GM19452 (cell line): ENCODE results near the gene THRB.

ENCODE experiments used
- ATAC-seq: cut with Tn5 transposase; IDR thresholded peaks from one replicate; pipeline ENCODE4 v1.9.1; 2021; ENCODE audit not compliant: unreplicated experiment

THRB gene

DNA sequence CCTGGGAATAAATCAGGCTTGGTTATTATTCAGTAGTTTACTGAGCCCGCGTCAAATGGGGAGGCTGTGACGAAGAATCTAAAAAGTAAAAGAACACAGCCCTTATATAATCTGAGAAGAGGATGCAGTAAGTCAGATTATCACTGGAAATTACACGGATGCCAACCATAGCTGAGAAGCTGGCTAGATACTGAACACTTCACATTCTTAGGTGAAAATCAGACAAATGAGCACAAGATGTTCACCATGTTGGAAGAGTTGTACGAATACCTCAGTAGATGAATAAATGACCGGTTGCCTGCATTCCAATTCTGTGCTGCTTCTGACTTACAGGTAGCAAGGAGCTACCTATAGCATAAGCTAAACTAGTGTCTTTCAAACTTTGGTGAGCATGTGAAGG, 254.3 kb downstream of the THRB start:
- no peak for ATAC-seq

GRCh38 chr3:24237971-24238706, 256.5 kb downstream of the THRB start:
- ATAC-seq: peak; percentile 61

DNA sequence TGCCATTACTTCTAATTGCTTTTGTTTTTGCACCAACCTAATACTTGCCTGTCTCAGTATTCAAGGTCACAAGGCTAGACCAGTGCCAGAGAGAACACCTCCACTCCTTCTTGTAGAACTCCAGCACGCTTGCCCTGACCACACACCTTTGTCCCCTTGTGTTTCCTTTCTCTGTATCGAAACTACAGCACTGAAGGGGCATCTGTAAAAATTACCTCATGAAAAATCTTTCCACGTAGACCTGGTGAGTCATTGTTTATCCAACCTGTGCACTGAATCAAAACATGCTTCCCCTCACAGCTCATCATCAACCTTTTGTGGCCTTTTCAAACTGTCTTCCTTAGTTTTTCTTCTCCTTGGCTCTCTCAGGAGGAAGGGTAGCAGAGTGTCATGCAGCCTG, 259.5 kb downstream of the THRB start:
- peak; percentile 66 for ATAC-seq

DNA sequence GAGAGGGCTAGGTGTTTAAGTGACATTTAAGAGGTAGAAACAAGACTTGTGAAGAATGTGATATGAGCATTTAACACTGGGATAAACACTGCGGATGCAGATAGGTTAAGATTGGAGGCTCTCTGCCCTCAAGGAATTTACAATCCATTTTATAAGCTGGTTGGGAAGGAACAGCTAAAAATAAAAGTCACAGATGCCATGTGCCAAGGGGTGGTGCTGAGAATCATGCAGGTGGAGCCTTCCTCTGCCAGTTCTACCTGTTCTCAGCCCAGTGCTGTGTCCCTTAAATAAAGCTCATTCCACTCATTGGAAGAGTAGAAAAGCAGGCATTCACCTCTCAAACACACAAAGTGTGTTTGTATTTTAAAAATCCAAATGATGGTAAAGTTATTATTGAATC, 261.9 kb downstream of the THRB start:
- ATAC-seq: no peak

GRCh38 chr3:24229468-24230221, 265.0 kb downstream of the THRB start:
- no peak for ATAC-seq

DNA sequence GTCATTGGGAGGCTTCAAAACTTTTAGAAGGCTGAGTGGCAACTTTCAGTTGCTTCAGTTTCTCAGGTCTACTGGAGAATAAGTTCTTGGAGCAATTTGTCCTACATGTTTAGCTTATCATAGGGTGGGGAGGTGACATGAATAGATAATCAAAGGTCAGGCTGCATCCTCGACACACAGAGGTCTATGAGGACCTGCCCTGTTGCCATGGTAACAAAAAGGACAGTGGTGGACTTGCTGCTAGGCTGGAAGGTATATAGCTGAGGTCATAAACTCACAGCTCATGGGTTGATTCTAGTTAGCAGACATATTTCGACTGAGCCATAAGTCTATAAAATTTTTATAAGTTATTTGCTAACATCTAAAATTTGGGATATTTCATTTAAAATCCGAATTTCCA, 267.0 kb downstream of the THRB start:
- ATAC-seq: no peak

GRCh38 chr3:24226397-24226796, 268.3 kb downstream of the THRB start:
- ATAC-seq: no peak

DNA sequence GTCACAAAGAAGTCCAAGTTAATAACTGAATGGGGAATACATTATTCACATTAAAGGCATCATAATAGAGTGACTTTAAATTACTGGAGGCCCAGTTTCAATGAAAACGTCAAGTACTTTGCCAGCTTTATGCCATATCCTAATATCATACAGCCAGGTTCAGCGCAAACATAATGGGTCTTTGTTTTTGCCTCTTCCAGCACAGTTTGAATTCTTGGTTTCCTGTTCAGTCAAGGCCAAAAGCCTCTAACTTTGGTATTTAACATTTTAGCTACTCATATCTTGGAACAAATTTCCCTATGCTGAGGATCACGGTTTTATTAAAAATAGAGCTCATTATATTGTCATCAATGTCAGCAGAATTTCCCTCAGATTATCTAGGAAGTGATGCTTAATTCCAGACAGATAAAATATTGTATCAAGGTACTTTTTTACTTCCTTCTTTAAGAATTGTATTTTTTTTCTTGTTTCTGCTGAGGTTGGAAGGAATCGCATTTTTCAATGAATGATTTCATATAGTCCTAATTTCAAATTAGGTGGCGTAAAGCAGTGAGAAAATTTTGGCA, 269.2 kb downstream of the THRB start:
- ATAC-seq: no peak

DNA sequence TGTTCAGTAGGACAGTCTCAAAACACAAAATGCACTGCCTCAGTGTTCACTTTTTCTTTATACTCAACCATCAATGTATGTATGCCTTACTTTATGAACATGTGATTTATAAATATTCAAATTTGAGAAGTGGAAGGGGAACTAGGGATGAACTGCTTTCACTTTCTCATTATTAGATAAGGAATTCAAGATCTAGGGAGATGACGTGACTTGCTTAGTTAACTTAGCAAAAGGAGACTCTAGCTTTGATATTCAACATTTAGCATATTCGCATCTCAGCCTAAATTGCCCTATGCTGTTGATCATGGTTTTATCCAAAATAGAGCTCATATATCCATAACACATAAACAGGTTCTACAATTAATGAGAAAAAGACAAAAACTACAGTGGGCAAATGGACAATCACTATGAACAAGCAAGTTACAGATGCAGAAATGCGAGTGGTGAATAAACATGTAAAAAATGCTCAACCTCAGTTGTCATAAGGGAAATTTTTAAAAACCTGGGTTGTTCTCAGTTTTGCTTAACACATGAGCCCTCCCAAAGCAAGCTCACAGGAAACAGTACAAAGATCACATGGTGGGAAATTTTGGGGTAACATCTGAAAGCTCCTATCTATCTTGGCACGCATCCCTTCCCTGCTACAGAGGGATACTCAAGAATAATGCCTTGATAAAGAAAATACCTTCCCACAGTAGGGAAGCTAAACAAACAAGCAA, 269.8 kb downstream of the THRB start:
- ATAC-seq: no peak

DNA sequence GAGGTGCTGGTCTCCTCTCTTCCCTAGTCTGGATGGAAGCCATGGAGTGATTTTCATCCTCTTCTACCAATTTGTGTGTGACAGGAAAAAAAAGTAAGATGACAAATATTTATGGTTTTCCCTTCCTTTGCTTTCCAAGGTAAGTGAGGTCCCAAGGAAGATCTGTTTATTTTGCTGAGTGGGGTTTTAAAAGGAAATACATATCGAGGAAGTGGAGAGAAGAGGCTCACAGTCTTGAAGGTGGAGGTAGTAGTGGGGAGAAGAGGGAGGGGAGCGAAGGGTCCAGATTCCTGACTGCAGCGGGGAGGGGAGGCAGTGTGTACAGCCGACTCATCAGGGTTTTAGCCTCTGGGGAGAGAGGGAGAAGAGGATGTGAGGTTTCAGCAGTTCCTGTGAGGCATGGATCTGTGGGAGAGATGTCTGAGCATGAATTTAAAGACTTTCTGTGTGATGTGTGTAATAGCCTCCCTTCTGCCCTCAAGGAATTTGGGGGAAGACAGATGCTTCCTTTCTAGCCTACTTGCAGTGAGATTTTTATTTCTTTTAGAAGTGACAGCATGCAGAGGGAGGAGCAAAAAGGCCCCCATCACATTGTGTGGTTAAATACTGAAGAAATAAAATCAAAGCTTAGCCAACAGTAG, 272.4 kb downstream of the THRB start:
- no peak for ATAC-seq

DNA sequence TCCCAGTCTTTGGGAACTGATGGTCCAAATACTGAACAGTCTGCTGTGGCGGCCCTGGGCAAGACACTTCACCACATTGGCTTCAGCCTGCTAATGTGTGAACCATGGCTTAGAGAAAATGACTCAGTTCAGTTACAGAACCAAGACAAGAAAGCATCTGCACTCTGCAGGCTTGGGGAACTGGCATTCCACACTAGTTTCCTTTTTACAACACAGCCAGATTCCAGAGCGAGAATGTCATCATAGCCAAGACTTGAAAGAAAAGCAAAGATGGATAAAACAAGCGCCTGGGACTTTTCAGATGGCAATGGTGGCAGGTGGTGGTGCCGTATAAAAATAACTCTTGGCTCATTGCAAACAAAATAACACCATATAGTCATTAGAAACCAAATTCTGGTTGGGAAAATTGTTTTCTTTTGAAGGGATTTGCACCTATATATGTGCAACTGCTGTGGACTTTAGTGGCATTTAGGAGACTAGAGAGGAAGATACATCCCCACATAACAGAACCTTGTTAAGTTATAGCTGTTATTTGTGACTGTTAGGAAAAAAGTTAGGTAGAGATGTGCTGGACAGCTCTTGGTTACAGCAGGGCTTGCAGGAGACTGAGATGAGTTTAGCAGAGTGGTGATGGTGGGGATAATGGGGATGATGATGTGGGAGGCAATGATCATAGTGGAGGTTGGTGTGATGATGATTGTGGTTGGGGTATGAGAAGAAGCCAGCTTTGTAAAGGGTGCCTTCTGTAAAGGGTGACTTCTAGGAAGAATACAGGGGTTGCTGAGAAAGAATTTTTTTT, 273.6 kb downstream of the THRB start:
- ATAC-seq: no peak

GRCh38 chr3:24215502-24215901, 279.1 kb downstream of the THRB start:
- no peak for ATAC-seq

GRCh38 chr3:24211381-24211780, 283.3 kb downstream of the THRB start:
- ATAC-seq: no peak

DNA sequence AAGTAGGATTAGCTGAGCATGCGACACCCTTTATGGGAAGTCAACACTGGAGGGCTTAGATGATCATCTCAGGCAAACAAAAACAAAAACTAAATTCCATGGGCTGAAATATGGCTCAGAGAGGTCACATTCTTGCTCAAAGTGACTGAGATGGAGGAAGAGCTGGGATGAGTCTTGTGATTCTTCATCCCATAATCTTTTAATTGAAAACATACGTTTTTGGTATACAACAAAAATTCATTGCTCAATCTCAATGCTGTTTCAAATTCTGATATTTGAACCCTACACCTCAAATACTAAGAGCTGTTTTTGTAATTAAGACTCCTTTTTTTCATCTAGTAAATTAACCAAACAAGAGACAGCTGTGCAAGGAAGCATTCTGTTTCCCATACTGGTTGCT, 292.6 kb downstream of the THRB start:
- ATAC-seq: no peak

- ATAC-seq: no peak
Measured at GRCh38 chr3:24201301-24201700, 293.3 kb downstream of the THRB start.

GRCh38 chr3:24199775-24200247, 294.8 kb downstream of the THRB start:
- no peak for ATAC-seq

DNA sequence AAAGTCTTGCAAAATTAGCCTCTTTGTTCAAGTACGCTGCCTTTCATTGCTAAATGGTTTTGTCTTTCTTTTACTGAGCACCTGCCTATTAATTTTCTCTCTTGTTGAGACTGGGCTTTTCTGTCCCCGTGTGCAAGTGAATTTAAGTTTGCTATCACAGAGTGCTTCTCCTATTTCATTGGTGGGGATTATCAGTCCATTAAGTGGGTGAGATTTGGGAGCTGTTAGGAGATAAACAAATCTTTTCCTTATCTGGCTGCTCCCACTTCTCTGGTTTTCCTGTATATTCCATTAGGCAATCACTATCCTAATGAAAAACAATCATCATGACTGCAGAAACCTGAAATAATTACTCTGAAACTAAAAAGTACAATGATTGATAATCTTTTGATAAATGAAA, 295.4 kb downstream of the THRB start:
- no peak for ATAC-seq

GRCh38 chr3:24198728-24199127, 295.9 kb downstream of the THRB start:
- no peak for ATAC-seq

- ATAC-seq: no peak
Measured at GRCh38 chr3:24197809-24198208, 296.8 kb downstream of the THRB start.

DNA sequence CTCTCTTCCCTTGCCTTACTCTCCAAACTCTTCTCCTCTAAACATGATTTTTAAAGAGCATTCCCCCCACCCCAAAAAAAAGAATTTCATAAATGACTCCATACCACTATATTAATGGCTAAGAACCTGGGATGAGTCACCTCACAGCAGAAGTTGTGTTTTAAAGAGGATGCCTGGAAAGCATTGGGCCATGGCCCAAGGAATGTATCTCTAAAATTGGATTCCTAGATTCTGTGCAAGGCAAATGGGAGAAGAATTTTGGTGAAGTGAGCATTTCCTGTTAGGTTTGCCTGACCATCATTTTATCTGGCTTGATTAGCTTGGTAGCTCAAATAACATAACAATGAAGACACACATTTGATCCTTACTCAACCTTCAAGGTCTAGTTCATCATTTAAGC, 298.1 kb downstream of the THRB start:
- ATAC-seq: no peak
